ENCODE data around the gene GCH1.

- TF ChIP-seq POLR2A (IDR thresholded peaks at IDR 0.05) = no peak
- no peak for TF ChIP-seq CTCF (IDR thresholded peaks at IDR 0.05)
- TF ChIP-seq EP300 (IDR thresholded peaks at IDR 0.05) = no peak
Observed at GRCh38 chr14:54830650-54831049, 72.0 kb downstream of the GCH1 start.

All from suprapubic skin (tissue), 3 donors.